ENCODE measurements around the gene SIRT4.

The SIRT4 gene

GRCh38 chr12:120353556-120354317 is 51.6 kb downstream of the SIRT4 start:
- H3K4me1 ChIP-seq (ENCODE audit: control insufficient read depth, low read length) = no peaks in the 10 kb centered on the region
- no peaks in the 10 kb centered on the region for H3K27me3 ChIP-seq (ENCODE audit: control insufficient read depth, low read length)
- TF ChIP-seq EZH2phosphoT487 (IDR thresholded peaks at IDR 0.05; ENCODE audit: borderline replicate concordance, low read length) (no peak), CTCF (IDR thresholded peaks at IDR 0.05; ENCODE audit: low read depth, low read length, poor library complexity, severe bottlenecking) (no peak)
- no peak overlapping the region for H3K4me3 ChIP-seq (ENCODE audit: low read length)
- H3K36me3 ChIP-seq (ENCODE audit: control insufficient read depth, low read length) = no peaks in the 10 kb centered on the region
- no peaks in the 10 kb centered on the region for H4K20me1 ChIP-seq (ENCODE audit: control insufficient read depth, insufficient read depth, low read depth, low read length)
- H3K79me2 ChIP-seq (ENCODE audit: control insufficient read depth, low read length) = no peaks in the 10 kb centered on the region
- no peaks in the 10 kb centered on the region for H3F3A ChIP-seq (ENCODE audit: control insufficient read depth, insufficient read depth)
- no peaks in the 10 kb centered on the region for H3K9me2 ChIP-seq (replicated peaks; ENCODE audit: control insufficient read depth, low read length)
- no peaks in the 10 kb centered on the region for H3K9me3 ChIP-seq (ENCODE audit: control insufficient read depth, insufficient read depth, low read length)
- H3K27ac ChIP-seq (ENCODE audit: low read depth, low read length) = no peak overlapping the region
- no peak overlapping the region for H3K4me2 ChIP-seq (ENCODE audit: low read length)

- TF ChIP-seq CTCF (IDR thresholded peaks at IDR 0.05; ENCODE audit: low read depth, low read length, poor library complexity, severe bottlenecking) (peak; percentile 95), EZH2phosphoT487 (IDR thresholded peaks at IDR 0.05; ENCODE audit: borderline replicate concordance, low read length) (no peak)
- Histone ChIP-seq H3K27me3 (ENCODE audit: control insufficient read depth, low read length) (peaks cover 5% of the 10 kb centered on the region; the same call in 1 of the 2 replicates), H4K20me1 (ENCODE audit: control insufficient read depth, insufficient read depth, low read depth, low read length) (no peaks in the 10 kb centered on the region), H3K79me2 (ENCODE audit: control insufficient read depth, low read length) (no peaks in the 10 kb centered on the region), H3K4me1 (ENCODE audit: control insufficient read depth, low read length) (no peaks in the 10 kb centered on the region), H3K27ac (ENCODE audit: low read depth, low read length) (no peak overlapping the region), H3K4me3 (ENCODE audit: low read length) (no peak overlapping the region), H3K36me3 (ENCODE audit: control insufficient read depth, low read length) (no peaks in the 10 kb centered on the region), H3K9me2 (replicated peaks; ENCODE audit: control insufficient read depth, low read length) (no peaks in the 10 kb centered on the region), H3F3A (ENCODE audit: control insufficient read depth, insufficient read depth) (no peaks in the 10 kb centered on the region), H3K4me2 (ENCODE audit: low read length) (no peak overlapping the region), H3K9me3 (ENCODE audit: control insufficient read depth, insufficient read depth, low read length) (no peaks in the 10 kb centered on the region)
Measured at GRCh38 chr12:120356567-120357030, 54.5 kb downstream of the SIRT4 start.

- Histone ChIP-seq H3K4me3 (ENCODE audit: low read length) (no peak overlapping the region), H4K20me1 (ENCODE audit: control insufficient read depth, insufficient read depth, low read depth, low read length) (no peaks in the 10 kb centered on the region), H3K9me2 (replicated peaks; ENCODE audit: control insufficient read depth, low read length) (no peaks in the 10 kb centered on the region), H3K79me2 (ENCODE audit: control insufficient read depth, low read length) (no peaks in the 10 kb centered on the region), H3F3A (ENCODE audit: control insufficient read depth, insufficient read depth) (no peaks in the 10 kb centered on the region), H3K36me3 (ENCODE audit: control insufficient read depth, low read length) (no peaks in the 10 kb centered on the region), H3K27me3 (ENCODE audit: control insufficient read depth, low read length) (peaks cover 5% of the 10 kb centered on the region; the same call in 1 of the 2 replicates), H3K27ac (ENCODE audit: low read depth, low read length) (no peak overlapping the region), H3K9me3 (ENCODE audit: control insufficient read depth, insufficient read depth, low read length) (no peaks in the 10 kb centered on the region), H3K4me2 (ENCODE audit: low read length) (no peak overlapping the region), H3K4me1 (ENCODE audit: control insufficient read depth, low read length) (no peaks in the 10 kb centered on the region)
- TF ChIP-seq EZH2phosphoT487 (IDR thresholded peaks at IDR 0.05; ENCODE audit: borderline replicate concordance, low read length) (no peak), CTCF (IDR thresholded peaks at IDR 0.05; ENCODE audit: low read depth, low read length, poor library complexity, severe bottlenecking) (no peak)
Measured at GRCh38 chr12:120357104-120357503, 55.0 kb downstream of the SIRT4 start.
